Frontal cortex (tissue), 4 donors: ENCODE measurements around the gene ALDH9A1. TPM values are rescaled to one million over a fixed set of nuclear protein-coding genes. Genes with fewer than 3 reads are reported as not detected.

Source experiments
- DNase-seq, 2 donors: peaks; one replicate each; pipeline ENCODE4 v3.0.0; 2012; ENCODE audit warnings: low spot score in 2 of 2
- FAIRE-seq: peaks from 2 replicates; lab custom pipeline; 2012; peaks lifted over from hg19 to GRCh38; lab: Jason Lieb, UNC
- total RNA-seq: library from RNA; depleted of rRNA; stranded (reverse); fragments of >200 nt; gene quantifications from one replicate; pipeline ENCODE4 v1.2.3, GENCODE V29; 2014
- donor health status: control.
- donor health status: control.
- donor health status: control.

Gene ALDH9A1
- total RNA-seq, 1 donor from 2014 or later, result 63.6 TPM

DNA sequence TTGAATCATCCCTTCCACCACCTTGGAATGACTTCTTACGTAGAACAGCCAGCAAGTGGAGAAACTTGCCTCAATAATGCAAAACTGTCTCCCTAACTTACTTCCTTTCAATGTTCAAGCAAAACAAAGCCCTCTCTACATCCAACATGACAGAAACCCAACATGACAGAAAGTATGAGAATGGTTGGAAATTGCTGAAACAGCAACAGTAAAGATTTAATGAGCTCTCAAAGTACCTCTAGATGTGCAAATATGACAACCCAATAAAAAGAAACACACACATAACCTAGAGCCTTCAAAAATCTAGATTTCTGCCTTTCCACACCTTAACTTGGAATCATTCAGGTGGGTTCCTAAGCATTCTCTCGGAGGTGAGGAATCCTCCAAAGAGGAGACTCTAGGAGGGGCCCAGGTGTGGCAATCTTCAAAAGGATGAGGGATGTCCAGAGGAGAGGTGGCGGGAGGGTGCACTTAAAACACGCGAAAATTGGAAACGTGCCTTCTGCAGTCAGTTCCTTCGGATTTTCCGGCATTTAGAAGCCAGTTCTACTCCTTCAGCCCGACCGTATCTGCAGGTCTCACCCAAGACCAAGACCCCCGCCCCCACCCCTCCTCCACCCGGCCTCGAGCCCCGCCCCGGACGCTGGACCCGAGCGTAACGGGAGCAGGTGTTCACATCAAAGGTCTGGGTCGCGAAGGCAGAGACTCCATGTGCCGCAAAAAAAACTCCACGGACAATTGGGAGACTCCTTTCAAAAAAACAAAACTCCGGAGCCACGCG is 68.3 kb downstream of the ALDH9A1 start:
- FAIRE-seq (no peak), DNase-seq (no peak)

DNA sequence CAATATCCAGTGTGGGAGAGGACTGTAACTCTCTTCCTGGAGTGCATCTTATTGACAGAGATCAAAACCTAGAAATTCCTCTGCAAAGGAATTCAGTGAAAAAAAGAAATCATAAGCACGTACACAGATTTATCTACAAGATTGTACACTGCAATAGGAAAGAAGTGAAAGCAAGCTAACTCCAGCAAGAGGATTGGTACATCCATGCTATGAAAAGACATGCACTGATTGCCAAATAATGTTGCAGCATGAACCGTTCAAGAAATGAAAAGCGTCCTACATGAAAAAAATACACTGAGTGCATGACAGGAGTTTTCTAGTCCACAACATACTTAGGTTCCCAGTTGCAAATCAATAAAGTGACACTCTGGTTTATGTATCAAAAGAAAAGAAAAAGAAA is 69.2 kb downstream of the ALDH9A1 start:
- FAIRE-seq, result no peak
- no peak for DNase-seq

DNA sequence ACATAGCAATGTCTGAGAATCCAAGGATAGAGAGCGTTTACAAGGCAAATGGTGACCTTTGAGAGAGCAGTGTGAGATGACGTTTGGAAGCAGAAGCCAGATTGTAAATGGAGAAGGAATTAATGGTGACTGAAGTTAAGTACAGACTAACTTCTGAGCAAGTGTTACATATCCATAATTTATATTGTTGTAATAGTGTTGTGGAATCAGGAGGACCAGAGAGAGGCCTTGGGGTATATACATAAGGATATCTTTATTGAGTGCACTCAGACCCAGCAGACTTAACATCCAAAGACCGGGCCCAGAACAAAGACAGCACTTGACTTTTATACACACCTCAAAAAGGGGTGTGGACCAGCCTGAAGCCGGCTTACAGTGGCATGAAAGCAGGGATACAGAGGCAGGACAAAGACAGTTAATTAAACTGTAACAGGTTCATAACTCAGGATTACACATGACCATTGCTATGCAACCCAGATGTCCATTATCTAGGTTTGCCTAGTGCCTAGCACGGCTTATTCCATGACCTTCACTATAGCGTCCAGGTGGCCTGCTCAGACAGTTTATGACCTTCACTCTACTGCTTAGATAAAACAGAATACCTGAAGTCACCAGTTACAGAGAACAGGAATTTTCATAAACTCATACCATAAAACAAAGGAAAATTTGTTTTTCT is 70.1 kb downstream of the ALDH9A1 start:
- DNase-seq, result no peak
- FAIRE-seq, result no peak

DNA sequence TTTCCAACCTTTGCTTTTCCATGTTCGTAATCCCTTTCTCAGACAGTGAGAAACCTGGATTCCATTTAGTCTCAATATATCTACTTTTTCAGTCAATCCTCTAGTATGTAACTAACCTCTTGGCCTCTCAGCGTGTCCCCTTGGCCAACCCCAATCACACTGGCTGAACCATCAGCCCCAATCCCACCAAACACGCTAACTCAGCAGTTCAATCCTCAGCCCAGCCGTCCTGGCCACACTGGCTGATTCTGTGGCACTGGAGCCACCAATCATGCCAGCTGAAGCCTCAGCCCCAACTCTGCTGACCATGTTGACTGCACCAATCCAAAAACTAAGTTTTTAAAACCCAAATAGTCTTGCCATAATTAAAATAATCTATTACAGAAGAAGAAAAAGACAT is 73.9 kb downstream of the ALDH9A1 start:
- DNase-seq (no peak), FAIRE-seq (no peak)

DNA sequence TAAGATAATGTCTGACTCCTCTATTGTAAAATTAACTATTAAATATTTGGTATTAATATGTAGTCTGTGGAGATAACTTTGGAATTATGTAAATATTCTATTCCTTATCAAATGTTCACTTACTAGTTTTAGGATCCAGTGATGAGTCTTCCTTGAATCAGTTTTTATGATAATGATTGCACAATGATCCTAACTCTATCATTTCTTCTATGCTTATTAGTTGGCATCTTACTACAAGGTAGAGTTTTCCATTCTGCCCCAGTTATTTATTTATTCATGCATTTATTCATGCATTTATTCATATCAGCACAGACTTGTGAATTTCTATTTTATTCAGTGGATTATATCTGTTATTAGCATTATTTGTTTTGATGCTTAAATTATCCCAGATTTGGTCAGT is 74.7 kb downstream of the ALDH9A1 start:
- FAIRE-seq (no peak), DNase-seq (no peak)

DNA sequence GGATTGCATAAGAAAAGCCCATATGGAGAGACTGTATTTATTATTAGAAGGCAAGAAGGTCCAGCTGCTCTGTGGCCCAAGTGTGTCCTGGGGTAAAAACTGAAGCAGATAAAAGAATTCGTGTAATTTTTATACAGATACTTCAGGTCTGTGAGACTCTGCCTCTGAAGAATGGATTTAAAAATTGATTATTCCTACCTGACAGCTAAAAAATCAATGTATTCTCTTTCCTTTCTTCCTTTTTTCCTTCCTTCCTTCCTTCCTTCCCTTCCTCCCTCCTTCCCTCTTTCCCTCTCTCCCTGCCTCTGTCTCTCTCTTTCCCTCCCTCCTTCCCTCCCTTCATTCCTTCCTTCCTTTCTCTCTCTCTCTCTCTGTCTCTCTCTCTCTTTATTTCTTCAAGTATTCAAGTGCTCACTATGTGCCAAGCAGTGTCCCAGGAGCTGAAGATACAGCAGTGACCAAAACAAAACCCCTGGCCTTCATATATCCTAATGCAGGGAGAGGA is 78.7 kb downstream of the ALDH9A1 start:
- DNase-seq (no peak), FAIRE-seq (no peak)

DNA sequence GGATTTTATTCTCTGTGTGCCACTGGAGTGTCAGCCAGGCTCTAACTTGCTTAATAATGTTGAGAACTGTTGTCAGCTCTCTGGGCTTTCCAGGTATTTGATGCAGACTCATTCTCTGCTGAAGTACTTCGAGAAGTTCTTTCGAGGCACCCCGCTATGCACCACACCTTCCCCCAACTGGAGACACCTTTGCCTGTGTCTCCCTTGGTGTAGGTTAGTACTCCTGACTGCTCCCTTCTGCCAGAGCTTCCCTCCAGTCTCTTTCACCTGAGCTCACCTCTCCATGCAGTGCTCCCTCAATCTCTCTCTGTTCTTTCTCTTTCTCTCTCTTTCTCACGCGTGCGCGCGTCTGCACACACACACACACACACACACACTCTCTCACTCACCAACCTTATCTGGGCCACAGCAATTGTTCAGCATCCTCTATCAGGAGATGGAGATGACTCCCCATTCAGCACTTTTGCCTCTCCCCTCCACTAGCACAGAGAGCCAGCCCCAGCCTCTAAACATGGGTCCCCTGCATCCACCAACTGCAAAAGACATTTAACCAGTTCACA is 81.3 kb downstream of the ALDH9A1 start:
- DNase-seq (no peak), FAIRE-seq (no peak)

DNA sequence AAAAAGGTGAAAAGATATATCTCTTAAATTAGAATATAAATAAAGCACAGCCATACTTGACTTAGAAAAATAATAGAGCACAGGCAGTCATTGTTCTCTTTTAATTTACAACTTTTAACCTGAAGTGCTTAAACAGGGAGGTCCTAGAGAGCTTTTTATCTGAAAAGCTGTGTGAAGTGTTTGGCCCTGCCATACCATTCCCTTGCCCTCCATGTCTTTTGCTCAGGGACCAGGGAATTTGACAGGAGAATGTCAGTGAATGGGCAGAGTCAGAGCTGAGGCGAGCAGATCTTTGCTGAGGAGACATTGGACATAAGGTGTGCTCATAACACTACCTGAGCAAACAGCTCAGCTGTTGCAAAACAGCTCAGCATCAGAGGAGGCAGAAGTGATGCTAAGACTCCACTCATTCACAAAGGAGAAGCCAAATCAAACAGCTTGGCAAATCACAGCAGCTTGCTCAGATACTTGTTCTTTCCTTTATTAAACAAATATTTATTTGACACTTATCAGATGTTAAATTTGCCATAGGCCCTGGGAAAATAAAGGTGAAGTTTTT is 82.2 kb downstream of the ALDH9A1 start:
- DNase-seq, result no peak
- FAIRE-seq, result no peak

Other genes starting within 250 kb of the ALDH9A1 start
- gene LRRC52, start 154.6 kb downstream of the ALDH9A1 start, total RNA-seq, result not detected
- 162 TPM for gene MGST3, start 67.3 kb downstream of the ALDH9A1 start, total RNA-seq
- 55.4 TPM for gene TMCO1, start 70.3 kb upstream of the ALDH9A1 start, total RNA-seq
- gene UCK2, start 129.1 kb upstream of the ALDH9A1 start, total RNA-seq, result 77.9 TPM